ENCODE measurements around the gene E2F6.
"Not testable (repeated sequence)": the region's sequence is repeated elsewhere in the genome, so short reads cannot be mapped to it uniquely, and the experiment has no call there.

Gene E2F6

DNA sequence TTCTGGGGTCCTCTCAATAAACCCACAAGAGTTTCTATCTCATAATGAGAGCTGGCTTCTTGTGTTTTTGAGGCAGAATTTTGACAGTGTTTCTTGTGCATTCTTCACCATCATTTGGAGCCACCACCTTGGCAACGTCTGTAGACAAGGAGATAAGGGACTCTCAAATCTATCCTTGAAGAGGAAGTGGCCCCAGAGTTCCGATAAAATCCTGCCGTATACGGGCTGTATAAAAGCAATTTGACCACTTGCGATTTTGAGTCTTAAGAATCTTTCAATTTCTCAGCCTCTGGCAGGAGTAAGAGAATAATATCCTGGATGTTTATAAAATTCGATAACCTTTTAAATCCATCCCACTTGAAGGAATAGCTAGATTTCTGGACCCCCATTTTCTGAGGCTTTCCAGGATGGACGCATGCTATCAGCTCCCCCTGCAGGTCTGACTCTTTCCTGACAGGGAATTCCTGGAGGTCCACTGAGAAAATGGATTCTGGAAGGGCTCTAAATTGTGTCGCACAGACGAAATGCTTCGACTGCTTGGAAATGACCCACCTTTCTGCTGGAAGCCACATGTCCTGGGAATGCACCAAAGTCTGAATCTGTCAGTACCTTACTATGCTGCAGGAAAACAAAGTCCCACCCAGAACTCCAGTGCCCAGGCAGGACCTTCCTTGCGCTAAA lies 54.1 kb downstream of the E2F6 start:
- no peak for DNase-seq (ENCODE audit: low spot score)

DNA sequence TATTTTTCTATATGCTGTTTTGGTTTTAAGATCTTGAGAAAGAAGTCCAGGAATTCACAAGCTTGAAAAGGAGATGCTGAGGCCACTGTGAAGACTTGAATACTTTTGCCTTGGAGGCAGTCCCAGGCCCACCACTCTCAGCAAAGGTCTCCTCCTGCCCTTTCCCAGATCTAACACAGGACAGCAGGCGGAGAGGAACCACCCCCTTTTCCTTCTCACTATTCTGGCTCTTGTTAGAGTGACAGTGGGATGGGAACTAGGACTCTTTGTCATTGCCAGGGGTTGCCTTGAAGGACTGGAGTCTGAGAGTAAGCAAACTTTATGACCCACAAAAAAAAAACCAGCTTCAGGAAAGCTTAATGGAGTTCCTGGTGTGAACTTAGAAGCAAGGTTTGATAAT lies 54.7 kb downstream of the E2F6 start:
- no peak for DNase-seq (ENCODE audit: low spot score)

DNA sequence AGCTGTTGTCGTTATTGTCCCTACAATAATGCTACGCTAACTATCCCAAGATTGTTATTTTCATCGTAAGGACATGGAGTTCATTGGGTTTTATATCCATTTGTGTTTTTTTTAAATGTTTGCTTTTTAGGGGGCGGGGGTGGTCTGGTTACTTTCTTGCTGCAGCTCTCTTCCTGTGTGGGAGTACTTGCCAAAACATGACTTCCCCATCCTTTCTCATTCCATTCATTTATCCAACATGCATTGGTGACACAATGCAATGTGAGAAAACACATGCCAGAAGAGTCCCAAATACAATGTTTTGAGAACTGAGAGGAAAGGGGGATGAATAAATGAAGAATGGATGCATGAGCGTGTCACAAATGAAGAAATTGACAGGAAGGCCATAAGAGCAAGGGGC lies 55.9 kb downstream of the E2F6 start:
- no peak for DNase-seq (ENCODE audit: low spot score)

DNA sequence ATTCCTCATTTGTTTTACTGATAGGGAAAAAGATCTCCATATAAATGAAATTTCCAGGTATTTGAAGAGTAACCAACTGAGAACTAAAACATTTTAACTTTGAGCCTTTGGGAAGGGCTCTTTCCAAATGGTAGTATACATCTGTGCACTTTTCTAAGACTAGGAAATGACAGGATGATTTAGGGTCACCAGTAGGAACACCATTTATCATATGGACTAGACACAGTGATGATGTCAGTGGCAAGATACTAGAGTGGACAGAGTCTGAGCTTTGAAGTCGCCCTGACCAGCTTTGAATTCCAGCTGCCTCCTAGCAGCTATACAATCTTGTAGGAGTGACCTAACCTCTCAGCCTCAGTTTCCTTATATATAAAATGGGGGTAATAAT lies 56.4 kb downstream of the E2F6 start:
- DNase-seq (ENCODE audit: low spot score): no peak

DNA sequence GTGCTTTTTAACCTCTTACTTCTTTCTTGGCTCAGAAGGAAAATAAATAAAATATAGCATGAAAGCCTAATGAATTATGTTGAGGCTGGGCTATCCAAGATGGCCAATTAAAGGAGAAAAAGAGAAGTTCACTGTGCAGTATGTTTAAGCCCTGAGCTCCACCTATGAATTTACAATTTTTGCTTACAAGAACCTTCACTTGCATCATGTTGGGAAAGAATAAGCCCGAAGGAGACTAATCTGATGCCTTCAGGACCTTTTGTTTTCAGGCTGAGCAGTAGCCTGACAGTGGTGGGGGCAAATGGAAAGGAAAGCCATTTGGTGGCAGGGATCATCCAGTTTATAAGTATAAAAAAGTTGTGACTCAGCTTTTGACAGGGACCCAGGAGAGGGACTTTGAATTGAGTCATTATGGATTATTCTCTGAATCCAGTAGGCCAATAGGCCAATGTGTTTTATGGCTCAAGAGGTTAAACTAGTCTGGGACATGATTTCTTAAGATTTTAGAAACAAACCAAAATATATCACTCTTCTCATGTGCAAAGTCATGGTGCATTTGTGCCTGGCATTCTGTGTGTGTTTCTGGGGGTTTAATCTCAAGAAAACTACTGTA lies 56.9 kb downstream of the E2F6 start:
- no peak for DNase-seq (ENCODE audit: low spot score)

DNA sequence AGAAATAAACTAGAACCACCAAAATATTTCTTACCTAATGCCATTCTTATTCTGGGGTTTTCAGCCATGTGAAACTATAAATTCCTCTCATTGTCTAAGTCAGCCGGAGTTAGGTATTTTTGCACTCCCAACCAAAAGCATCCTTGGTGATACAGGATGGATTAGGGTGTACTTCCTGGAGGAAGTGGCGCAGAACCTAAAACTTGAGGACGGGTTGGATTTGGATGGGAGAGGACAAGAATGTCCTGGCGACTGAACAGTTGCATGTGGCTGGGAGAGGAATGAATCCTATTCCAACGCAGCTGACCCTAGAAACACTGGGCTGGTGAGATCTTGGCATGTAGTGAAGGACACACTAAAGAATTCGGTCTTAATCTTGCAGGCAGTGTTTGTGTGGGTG lies 58.5 kb downstream of the E2F6 start:
- DNase-seq (ENCODE audit: low spot score): no peak

DNA sequence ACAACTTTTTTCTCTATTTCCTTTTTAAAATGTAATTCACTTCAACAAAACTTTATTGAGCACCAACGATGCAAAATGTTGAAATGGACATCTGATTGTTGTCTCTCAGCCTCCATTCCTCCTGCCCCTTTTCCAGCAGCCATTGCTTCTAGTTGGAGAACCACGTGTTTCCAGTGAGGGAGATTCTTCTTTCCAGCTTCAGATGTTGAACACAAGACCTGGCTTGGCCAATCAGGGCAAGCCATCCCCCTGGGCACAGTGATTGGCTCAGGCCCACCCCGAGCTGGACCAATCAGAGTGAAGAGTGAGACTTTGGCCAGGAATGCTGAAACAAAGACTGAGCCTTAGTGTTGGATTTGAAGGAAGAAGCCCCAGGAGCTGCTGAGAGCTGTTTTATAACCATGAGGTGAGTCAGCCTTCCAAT lies 59.0 kb downstream of the E2F6 start:
- DNase-seq (ENCODE audit: low spot score): no peak

DNA sequence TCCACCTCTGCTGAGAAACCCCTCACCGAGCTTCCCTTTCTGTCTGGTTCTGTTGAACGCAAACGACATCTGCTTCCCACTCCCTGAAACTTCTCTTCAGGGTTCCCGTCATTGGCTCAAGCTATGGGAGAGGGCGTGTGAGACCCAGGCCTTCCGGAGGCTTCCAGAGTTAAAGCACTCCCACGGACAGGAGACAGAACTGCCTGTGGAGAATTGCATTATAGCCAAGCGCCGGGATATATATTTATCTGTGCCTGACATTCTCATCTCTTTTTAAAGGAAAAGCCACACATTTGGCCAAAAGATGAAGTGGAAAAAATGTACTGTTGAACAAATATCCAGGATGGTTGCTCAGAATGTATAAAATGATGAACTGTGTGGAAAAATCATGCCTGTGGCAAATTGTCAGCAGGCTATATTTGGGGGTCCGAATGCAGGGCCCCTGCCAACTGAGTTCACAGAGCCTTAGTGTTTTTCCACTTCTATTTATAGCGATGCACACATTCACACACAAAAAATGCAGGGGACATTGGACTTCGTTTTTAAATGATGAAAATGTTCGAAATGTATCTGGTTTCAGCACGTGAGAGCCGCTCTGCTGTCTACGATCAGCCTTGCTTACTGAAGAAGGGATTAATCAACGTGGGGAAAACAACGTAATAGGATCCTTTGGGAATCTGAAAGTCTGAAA lies 59.5 kb downstream of the E2F6 start:
- DNase-seq (ENCODE audit: low spot score): no peak

DNA sequence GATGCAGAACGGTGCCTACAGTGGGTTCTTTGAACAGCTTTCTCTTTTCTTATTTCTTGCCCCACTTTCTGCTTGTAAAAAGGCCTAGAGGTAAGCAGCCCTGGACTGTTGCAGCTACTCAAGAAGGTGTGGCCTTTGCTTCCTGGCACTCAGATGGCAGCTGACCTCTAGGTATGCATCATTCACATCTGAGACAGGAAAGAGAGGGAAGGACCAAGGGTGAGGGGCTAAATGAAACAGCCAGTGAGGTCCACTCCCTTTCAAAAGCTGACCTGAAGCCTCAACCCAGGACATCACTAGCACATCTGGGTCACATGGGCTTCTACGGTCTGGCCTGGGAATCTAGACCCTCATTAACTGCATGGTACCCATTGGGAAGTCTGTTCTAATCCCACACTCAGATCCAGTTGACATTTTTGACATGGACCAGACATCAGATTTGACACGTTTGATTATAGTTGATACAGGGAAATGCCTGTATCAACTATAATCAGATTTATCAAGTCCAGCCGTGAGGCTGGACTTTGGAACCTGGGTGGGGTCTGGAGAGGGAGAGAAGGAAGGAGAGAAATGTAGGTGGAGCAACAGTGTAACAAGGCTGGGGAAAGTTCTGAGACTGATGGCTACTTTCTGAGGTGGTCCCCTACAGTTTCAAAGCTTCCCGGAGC lies 60.2 kb downstream of the E2F6 start:
- DNase-seq (ENCODE audit: low spot score): no peak

DNA sequence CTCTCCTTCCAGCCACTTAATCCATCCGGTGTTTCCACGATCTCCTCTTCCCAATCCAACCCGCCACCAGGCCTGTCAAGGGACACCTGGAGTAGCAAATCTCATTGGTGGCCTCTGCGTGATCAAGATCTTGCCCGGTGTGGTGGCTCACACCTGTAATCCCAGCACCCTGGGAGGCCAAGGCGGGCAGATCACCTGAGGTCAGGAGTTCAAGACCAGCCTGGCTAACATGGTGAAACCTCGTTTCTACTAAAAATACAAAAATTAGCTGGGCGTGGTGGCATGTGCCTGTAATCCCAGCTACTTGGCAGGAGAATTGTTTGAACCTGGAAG lies 60.9 kb downstream of the E2F6 start:
- not testable (repeated sequence) for DNase-seq (ENCODE audit: low spot score)

DNA sequence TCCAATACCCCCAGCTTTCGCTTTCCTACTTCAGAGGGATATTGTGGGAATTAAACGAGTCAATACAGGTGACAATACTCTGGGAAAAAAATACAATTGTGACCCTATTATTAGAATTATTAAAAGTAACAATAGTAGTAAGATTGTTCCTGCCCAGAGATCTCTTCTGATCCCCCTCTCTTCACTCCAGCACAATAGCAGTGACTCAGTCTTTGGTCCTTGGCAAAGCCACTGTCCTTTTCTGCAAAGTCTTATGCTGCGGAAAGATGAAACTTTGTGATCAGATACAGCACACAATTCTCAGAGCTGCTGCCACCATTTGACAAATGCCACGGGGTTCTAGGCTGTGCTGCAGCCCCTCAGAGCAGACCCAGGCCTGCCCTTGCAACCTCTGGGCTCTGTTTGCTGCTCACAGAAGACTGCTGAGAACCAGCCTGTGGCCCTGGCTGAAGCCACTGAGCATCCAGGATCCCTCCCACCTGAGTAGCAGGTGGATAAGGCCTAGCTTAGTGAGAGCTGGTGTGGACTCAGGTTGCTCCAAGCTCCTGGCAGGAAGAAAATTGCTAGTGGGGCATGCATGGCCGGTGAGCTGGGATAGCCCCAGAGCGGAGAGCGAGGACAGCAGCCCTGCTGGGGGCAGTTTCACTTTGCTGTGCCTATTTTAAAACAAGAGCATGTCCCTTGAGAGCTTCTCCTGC lies 61.4 kb downstream of the E2F6 start:
- no peak for DNase-seq (ENCODE audit: low spot score)

DNA sequence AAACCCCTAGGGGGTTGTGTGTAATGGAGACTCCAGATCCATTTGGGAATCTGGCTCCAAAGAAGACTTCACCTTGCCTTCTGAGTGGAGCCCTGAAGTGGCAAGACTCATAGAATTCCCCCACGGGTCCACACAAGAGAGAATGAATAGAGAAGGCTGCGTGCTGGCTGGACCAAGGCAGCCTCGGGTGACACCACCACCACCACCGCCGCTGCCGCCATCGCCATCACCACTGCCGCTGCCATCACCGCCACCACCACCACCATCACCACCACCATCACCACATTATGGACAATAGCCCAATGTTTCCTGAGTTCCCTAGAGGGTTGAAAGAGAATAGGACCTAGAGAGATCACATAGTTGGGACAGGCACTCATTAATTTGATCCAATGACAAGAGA lies 63.5 kb downstream of the E2F6 start:
- DNase-seq (ENCODE audit: low spot score): no peak

DNA sequence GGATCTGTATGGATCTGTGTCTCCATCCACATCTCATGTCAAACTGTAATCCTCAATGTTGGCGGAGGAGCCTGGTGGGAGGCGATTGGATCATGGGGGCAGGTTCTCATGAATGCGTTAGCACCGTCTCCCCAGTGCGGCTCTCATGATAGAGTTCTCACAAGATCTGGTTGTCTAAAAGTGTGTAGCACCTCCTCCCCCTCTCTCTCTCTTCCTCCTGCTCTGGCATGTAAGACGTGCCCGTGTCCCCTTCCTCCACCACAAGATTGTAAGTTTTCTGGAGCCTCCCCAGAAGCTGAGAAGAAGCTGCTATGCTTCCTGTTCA lies 66.6 kb downstream of the E2F6 start:
- no peak for DNase-seq (ENCODE audit: low spot score)

DNA sequence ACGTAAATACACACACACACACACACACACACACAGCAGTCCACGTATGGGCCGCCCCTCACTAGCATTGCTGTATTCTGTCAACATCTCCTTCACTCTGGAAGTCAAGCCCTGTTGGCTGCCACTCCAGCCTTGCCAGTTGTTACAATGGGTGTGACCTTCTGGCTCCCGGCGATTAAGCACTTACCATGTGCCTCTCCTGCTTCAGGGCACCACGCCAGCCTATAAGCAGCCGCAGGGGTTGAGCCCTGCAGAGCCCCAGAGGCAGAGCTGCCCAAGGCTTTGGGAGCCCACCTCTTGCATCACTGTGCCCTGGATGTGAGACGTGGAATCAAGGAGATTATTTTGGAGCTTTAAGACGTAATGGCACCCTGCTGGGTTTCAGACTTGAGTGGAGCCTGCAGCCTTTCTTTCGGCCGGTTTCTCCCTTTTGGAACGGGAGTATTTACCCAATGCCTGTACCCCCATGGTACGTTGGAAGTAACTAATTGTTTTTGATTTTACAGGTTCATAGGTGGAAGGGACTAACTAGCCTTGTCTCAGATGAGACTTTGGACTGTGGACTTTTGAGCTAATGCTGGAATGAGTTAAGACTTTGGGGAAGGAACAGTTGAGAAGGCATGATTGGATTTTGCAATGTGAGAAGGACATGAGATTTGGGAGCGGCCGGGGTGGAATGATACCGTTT lies 67.1 kb downstream of the E2F6 start:
- DNase-seq (ENCODE audit: low spot score): no peak

DNA sequence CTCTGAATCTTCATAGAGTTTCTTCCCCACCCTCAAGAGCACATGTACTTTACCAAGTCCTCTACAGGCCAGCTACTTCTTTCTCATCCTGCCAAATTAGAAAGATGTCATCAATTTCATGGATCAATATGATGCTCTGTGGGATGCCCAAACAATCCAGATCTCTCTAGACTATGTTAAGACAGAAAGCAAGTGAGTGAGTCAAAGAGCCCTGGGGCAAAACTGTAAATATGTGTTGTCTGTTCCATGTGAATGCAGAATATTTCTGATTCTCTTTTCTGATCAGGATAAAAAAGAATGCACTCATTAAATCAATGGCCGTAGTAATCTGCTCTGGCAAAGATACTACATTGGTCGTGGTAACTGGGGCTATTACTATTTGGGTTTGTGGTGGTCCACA lies 68.4 kb downstream of the E2F6 start:
- no peak for DNase-seq (ENCODE audit: low spot score)

DNA sequence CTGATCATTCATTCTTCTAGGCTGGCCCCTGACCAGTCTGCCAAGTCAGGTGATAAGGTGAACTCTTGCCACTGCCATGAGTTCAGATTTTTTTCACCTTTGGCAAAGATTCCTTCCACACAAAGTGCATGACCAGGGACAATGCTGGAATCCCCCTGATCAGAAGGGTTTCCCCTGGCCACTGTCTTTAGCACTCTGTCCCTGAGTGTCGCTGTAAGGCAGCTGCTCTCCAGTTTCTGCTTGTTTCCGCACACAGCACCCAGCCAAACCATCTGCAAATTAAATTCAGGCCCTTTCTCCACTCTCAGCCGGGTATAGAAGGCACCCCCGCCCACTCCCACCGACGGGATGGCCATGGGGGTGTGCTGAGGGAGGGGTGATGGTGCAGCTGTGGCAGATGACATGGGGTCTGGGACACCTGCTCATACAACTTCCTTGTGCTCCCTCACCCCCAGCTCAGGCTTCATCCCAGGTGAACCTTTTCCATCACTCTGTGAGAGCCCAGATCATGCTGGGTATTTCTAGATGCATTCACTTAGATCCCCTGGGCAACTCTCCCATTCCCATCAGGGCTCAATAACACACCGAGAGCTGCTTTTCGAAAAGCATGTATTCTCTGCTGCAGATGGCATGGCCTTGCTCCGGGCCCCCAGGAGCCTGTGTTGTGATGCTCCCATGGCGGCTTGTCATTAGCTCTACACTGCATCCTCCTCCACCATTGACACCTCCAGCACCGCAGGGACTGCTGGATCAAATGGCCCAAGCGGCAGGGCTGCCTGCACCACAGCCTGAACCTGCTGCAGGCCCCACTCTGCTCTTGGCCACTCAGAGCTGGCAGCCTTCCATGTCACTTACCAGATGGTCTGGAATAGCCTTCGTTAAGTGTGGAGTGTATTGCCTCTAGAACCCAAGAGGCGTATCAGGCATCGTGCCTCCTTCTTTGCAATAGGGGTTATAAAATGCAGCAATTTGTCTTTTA lies 69.2 kb downstream of the E2F6 start:
- no peak for DNase-seq (ENCODE audit: low spot score)

DNA sequence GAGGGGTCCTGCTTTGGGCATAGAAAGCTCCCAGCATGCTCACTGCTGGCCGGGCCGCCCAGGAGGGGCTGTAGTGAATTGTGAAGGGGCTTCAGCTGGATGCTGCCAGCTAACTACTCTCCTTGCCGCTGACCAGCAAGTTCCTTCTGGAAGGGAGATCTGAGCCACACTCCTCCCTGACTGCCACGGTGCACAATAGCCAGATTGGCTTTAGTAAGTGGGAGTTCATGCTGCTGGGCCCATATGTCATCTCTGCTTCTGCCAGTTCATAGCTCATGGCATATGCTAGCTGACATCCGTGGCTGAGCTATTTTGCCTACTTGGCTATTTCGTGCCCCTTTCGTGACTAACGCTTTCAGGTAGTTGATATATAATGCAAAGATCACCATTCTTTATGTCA lies 69.9 kb downstream of the E2F6 start:
- no peak for DNase-seq (ENCODE audit: low spot score)

DNA sequence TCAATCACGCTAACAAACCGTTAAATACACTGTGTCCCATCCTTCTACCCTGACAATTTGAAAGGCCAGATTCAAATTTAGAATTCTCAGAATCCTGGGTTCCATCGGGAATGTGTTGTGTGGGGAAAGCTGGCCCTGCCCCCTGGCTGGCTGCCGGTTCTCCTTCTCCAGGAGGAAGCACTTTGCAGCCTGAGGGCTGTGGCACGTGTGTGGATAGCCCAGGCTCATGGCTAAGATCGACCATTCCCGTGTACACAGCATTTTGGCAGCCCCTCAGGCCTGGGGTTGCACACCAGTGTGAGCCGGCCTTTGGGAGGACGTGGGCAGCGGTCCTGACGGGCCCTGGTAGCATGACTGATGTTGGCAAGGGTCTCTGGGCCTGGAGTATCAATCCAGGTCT lies 70.6 kb downstream of the E2F6 start:
- no peak for DNase-seq (ENCODE audit: low spot score)
